ENCODE results near the gene RIMS1. TPM values are rescaled to one million over a fixed set of nuclear protein-coding genes. Genes with fewer than 3 reads are reported as not detected.

Gene RIMS1
- total and polyA plus RNA-seq, 9 of the 15 experiments (the other 6 are each of a cell fraction or from before 2014, with no cell fraction given): not detected

- no peak for TF ChIP-seq HSF4 (CRISPR knock-in tag; IDR thresholded peaks at IDR 0.05; ENCODE audit: borderline replicate concordance)
- TF ChIP-seq RBM25 (IDR thresholded peaks at IDR 0.05; ENCODE audit: low read depth, low read length, severe bottlenecking): no peak
- TF ChIP-seq DACH1 (IDR thresholded peaks at IDR 0.05; ENCODE audit: partially characterized antibody): no peak
These were observed 3.0 kb downstream of the RIMS1 start (continued) for GRCh38 chr6:71889366-71889765.

GRCh38 chr6:71892641-71893040, 6.3 kb downstream of the RIMS1 start:
- H3K27me3 ChIP-seq (ENCODE audit: control insufficient read depth in 2 of 2, insufficient read depth in 2 of 2, low read length in 2 of 2): no peaks in the 10 kb centered on the region
- FAIRE-seq (no peak), DNase-seq (ENCODE audit: extremely low read depth in 1 of 4, low spot score in 3 of 4) (no peak), ATAC-seq (no peak)
- intact Hi-C loops (cut with micrococcal nuclease): no loop called here
- CTCF ChIA-PET (ENCODE audit: low intra/inter-chr PET ratio): no interaction called here
- no peaks in the 10 kb centered on the region for H3K4me1 ChIP-seq (replicated peaks in 1 of 2; ENCODE audit: control insufficient read depth in 2 of 2, insufficient read depth in 2 of 2, low read length in 2 of 2)
- no peaks in the 10 kb centered on the region for H4K20me1 ChIP-seq (replicated peaks; ENCODE audit: control insufficient read depth, insufficient read depth, low read length)
- no peaks in the 10 kb centered on the region for H3K36me3 ChIP-seq (ENCODE audit: control insufficient read depth, insufficient read depth, low read length)
- TF ChIP-seq ZBTB26 (CRISPR knock-in tag; IDR thresholded peaks at IDR 0.05) (no peak), TAF7 (tag; IDR thresholded peaks at IDR 0.05) (no peak), ZNF239 (CRISPR knock-in tag; IDR thresholded peaks at IDR 0.05) (no peak), HMG20B (CRISPR knock-in tag; IDR thresholded peaks at IDR 0.05) (no peak)
- no peaks in the 10 kb centered on the region for H3K9me1 ChIP-seq (ENCODE audit: control insufficient read depth, insufficient read depth, low read length)
- no peak overlapping the region for H3K9ac ChIP-seq (ENCODE audit: insufficient read depth in 1 of 2, low read depth in 2 of 2, low read length in 2 of 2)
- H3K4me2 ChIP-seq (ENCODE audit: insufficient read depth, low read length): no peak overlapping the region
- no peak overlapping the region for H3K4me3 ChIP-seq
- no peak overlapping the region for H3K27ac ChIP-seq (ENCODE audit: extremely low read depth, low read depth, low read length)
- in situ Hi-C loops (cut with MboI): no loop called here
- no TSS peak for BruUV-seq (replicated peaks)
- 0% methylated on average over 2 of the region's 2 CpGs for WGBS (ENCODE audit: insufficient coverage, low coverage, missing lambda C conversion rate)
- no peaks in the 10 kb centered on the region for H3K79me2 ChIP-seq (ENCODE audit: control insufficient read depth, insufficient read depth, low read length)
- no peak overlapping the region for H2AFZ ChIP-seq (ENCODE audit: low read depth, low read length)
- no peaks in the 10 kb centered on the region; the same call in 1 of the 2 replicates for H3K9me3 ChIP-seq (replicated peaks; ENCODE audit: control insufficient read depth, insufficient read depth, low read depth, low read length)
- POLR2A ChIA-PET: no interaction called here
